HepG2 (cell line): ENCODE results near the gene SYMPK. TPM values are rescaled to one million over a fixed set of nuclear protein-coding genes. Genes with fewer than 3 reads are reported as not detected.
A peak's percentile ranks its signal among the peaks of the same experiment; 100 is the strongest.

Experiments
- ATAC-seq: fragments of 200-7000 bp; cut with Tn5 transposase; 3 replicates; pipeline ENCODE4 v1.9.1; 2020; ENCODE audit warnings: mild to moderate bottlenecking, moderate library complexity
- BruUV-seq: library from RNA; stranded (reverse); fragments of 400-500 nt; replicated peaks from 2 replicates; lab custom pipeline; 2021; lab: Mats Ljungman, UMichigan
- CTCF ChIA-PET: fragments of 300-600 bp; formaldehyde crosslinking; extraction: SDS; loops from one replicate; lab custom pipeline; 2021; ENCODE audit warnings: low total read pairs, inconsistent platforms, low intra/inter-chr PET ratio; lab: Yijun Ruan, JAX
- POLR2A ChIA-PET: fragments of 350-600 bp; sonication (Branson Sonifier 250); formaldehyde crosslinking; loops from one replicate; lab custom pipeline; 2020; ENCODE audit warnings: antibody characterized with exemption, inconsistent platforms; lab: Yijun Ruan, JAX
- DNase-seq: peaks from one replicate; pipeline ENCODE4 v3.0.0-alpha.2; 2015; ENCODE audit warnings: low spot score
- FAIRE-seq: peaks from 3 replicates; lab custom pipeline; 2011; peaks lifted over from hg19 to GRCh38; lab: Jason Lieb, UNC
- H2AFZ ChIP-seq: one replicate; pipeline ENCODE4 v1.6.1; 2011; ENCODE audit warnings: low read length, inconsistent platforms
- H3K27ac ChIP-seq: fragments of 300-600 bp; 3 replicates; pipeline ENCODE4 v1.8.0; 2011; ENCODE audit warnings: mixed run types, mild to moderate bottlenecking, mixed read lengths, low read length, inconsistent platforms; ENCODE audit not compliant: insufficient read depth; ENCODE audit errors: extremely low read length
- H3K27me3 ChIP-seq, 2 experiments: fragments of 200-600 bp in 1 of 2; 2 replicates in 1 of 2; 3 replicates in 1 of 2; pipeline versions ENCODE4 v1.6.0 to v1.8.0; 2011; ENCODE audit warnings: low read length in 2 of 2, mild to moderate bottlenecking in 2 of 2, moderate library complexity in 2 of 2, inconsistent platforms in 1 of 2; ENCODE audit not compliant: insufficient read depth in 2 of 2, control insufficient read depth in 1 of 2
- H3K36me3 ChIP-seq, 2 experiments: fragments of 200-600 bp in 1 of 2; replicated peaks in 1 of 2; 2 replicates in 1 of 2; 3 replicates in 1 of 2; pipeline versions ENCODE4 v1.5.1 to v1.8.0; 2011; ENCODE audit warnings: low read length in 2 of 2, inconsistent platforms in 1 of 2; ENCODE audit not compliant: insufficient read depth in 2 of 2, control insufficient read depth in 1 of 2
- H3K4me1 ChIP-seq: 2 replicates; pipeline ENCODE4 v1.5.1; 2012; ENCODE audit warnings: low read length, inconsistent platforms; ENCODE audit not compliant: insufficient read depth
- H3K4me2 ChIP-seq: 2 replicates; pipeline ENCODE4 v1.6.0; 2011; ENCODE audit warnings: low read depth, low read length, inconsistent platforms
- H3K4me3 ChIP-seq, 3 experiments: fragments of 200-600 bp in 1 of 3; sonication (generic), shearing (Covaris generic) in 1 of 3; replicated peaks in 1 of 3; 2 replicates each; pipeline ENCODE4 v1.5.1; 2011 to 2016; ENCODE audit warnings: low read length in 3 of 3, inconsistent platforms in 2 of 3, low read depth in 2 of 3, mild to moderate bottlenecking in 2 of 3, control low read depth in 1 of 3, mixed read lengths in 1 of 3; ENCODE audit not compliant: insufficient read depth in 1 of 3
- H3K79me2 ChIP-seq: one replicate; pipeline ENCODE4 v1.6.1; 2011; ENCODE audit warnings: low read length, inconsistent platforms; ENCODE audit not compliant: insufficient read depth
- H3K9ac ChIP-seq: 2 replicates; pipeline ENCODE4 v1.6.0; 2011; ENCODE audit warnings: mild to moderate bottlenecking, low read depth, low read length, inconsistent platforms; ENCODE audit not compliant: insufficient read depth
- H3K9me3 ChIP-seq: 2 replicates; pipeline ENCODE4 v1.5.1; 2012; ENCODE audit warnings: mild to moderate bottlenecking, low read length
- H4K20me1 ChIP-seq: 2 replicates; pipeline ENCODE4 v1.6.0; 2011; ENCODE audit warnings: inconsistent platforms, mild to moderate bottlenecking, low read length, moderate library complexity; ENCODE audit not compliant: insufficient read depth
- AGO2 ChIP-seq: fragments of 200-400 bp; formaldehyde crosslinking; optimal IDR thresholded peaks from 2 replicates; pipeline ENCODE3; 2017; ENCODE audit warnings: mild to moderate bottlenecking, low read depth, low read length, moderate library complexity
- GTF2F1 ChIP-seq: fragments of 150-350 bp; IDR thresholded peaks from 2 replicates; pipeline ENCODE4 v1.6.1; 2014; ENCODE audit warnings: low read length
- KLF15 ChIP-seq: sonication (generic); formaldehyde crosslinking; IDR thresholded peaks from 2 replicates; pipeline ENCODE4 v1.8.1; 2023; ENCODE audit warnings: borderline replicate concordance, mild to moderate bottlenecking, inconsistent platforms, missing genetic modification reagents, mixed read lengths
- MED1 ChIP-seq: sonication (generic); formaldehyde crosslinking; IDR thresholded peaks from 2 replicates; pipeline ENCODE4 v1.4.0; 2020; ENCODE audit warnings: missing genetic modification reagents
- PLSCR1 ChIP-seq: sonication (generic); formaldehyde crosslinking; IDR thresholded peaks from 2 replicates; pipeline ENCODE4 v1.5.0; 2020; ENCODE audit warnings: missing genetic modification reagents, mild to moderate bottlenecking, borderline replicate concordance
- RFXANK ChIP-seq: IDR thresholded peaks from 2 replicates; pipeline ENCODE4 v1.6.1; 2016
- SNAPC5 ChIP-seq: sonication (generic); formaldehyde crosslinking; IDR thresholded peaks from 2 replicates; pipeline ENCODE4 v1.8.1; 2023; ENCODE audit warnings: mild to moderate bottlenecking, missing genetic modification reagents, borderline replicate concordance
- SOX13 ChIP-seq, 3 experiments: fragments of 450-650 bp in 1 of 3; sonication (generic) in 1 of 3; formaldehyde crosslinking in 1 of 3; IDR thresholded peaks in 2 of 3; conservative IDR thresholded peaks in 1 of 3; 2 replicates each; pipeline versions ENCODE4 v1.5.0 to v1.6.1; 2016 to 2020; ENCODE audit warnings: antibody characterized with exemption in 1 of 3, mild to moderate bottlenecking in 1 of 3, missing compliant biosample characterization in 1 of 3, missing genetic modification reagents in 1 of 3, moderate library complexity in 1 of 3
- ZBTB38 ChIP-seq: sonication (generic); formaldehyde crosslinking; IDR thresholded peaks from 2 replicates; pipeline ENCODE4 v1.5.1; 2020; ENCODE audit warnings: mild to moderate bottlenecking, missing genetic modification reagents
- ZMAT5 ChIP-seq: sonication (generic); formaldehyde crosslinking; IDR thresholded peaks from 2 replicates; pipeline ENCODE4 v1.5.0; 2020; ENCODE audit warnings: mild to moderate bottlenecking, low read depth, missing genetic modification reagents, borderline replicate concordance
- ZNF160 ChIP-seq: sonication (generic); formaldehyde crosslinking; IDR thresholded peaks from 2 replicates; pipeline ENCODE4 v1.8.0; 2022; ENCODE audit warnings: mild to moderate bottlenecking, inconsistent platforms, missing genetic modification reagents
- ZNF335 ChIP-seq: sonication (generic); formaldehyde crosslinking; IDR thresholded peaks from 2 replicates; pipeline ENCODE4 v1.4.0; 2020; ENCODE audit warnings: missing genetic modification reagents
- ZNF703 ChIP-seq: sonication (generic); formaldehyde crosslinking; IDR thresholded peaks from 2 replicates; pipeline ENCODE4 v1.5.1; 2020; ENCODE audit warnings: missing genetic modification reagents, mild to moderate bottlenecking, moderate library complexity, borderline replicate concordance
- ZNF747 ChIP-seq: sonication (generic); formaldehyde crosslinking; IDR thresholded peaks from 2 replicates; pipeline ENCODE4 v1.8.1; 2023; ENCODE audit warnings: missing genetic modification reagents, mild to moderate bottlenecking, borderline replicate concordance
- ZNF770 ChIP-seq: sonication (generic); formaldehyde crosslinking; IDR thresholded peaks from 2 replicates; pipeline ENCODE4 v1.5.0; 2020; ENCODE audit warnings: mild to moderate bottlenecking, missing genetic modification reagents
- WGBS: methylation state at CpG from one replicate; pipeline ENCODE4 v1.1.6; 2017; ENCODE audit warnings: low lambda C conversion rate; 5-methylcytosine and 5-hydroxymethylcytosine counted together
- in situ Hi-C: cut with HindIII; loops from 2 replicates; pipeline ENCODE4 v1.10.0; 2017; ENCODE audit warnings: low pct_unique_long_range_greater_than_20kb; ENCODE audit not compliant: extremely low pct_ligation_motif_present
- intact Hi-C: fragments of 100-400 bp; cut with micrococcal nuclease; formaldehyde crosslinking; loops from one replicate; pipeline ENCODE4 v1.10.0; 2022; ENCODE audit not compliant: unreplicated experiment
- polyA plus RNA-seq, 8 experiments: library from polyadenylated mRNA; depleted of rRNA in 3 of 8; stranded (reverse) in 7 of 8; unstranded in 1 of 8; fragments of >200 nt; fragmentation: Illumina TruSeq in 4 of 8; extraction: Trizol in 4 of 8; gene quantifications; 2 replicates each; pipeline versions ENCODE4 v1.2.1 to v1.2.3, GENCODE V29; 2011 to 2016; ENCODE audit warnings: low read depth in 4 of 8, missing spikeins in 1 of 8, mixed read lengths in 1 of 8; ENCODE audit not compliant: insufficient read depth in 1 of 8
- total RNA-seq, 5 experiments: library from RNA; depleted of rRNA; stranded (reverse); fragments of >200 nt; fragmentation: Illumina TruSeq; extraction: Trizol; gene quantifications; 2 replicates each; pipeline ENCODE4 v1.2.3, GENCODE V29; 2016; ENCODE audit warnings: low read depth in 1 of 5

The SYMPK gene
- total and polyA plus RNA-seq, 2 of the 13 experiments (the other 11 are each of a cell fraction or from before 2014, with no cell fraction given), result 21.9 to 55.7 TPM

- no peak for TF ChIP-seq ZNF770 (CRISPR knock-in tag)
- no peak for TF ChIP-seq ZBTB38 (CRISPR knock-in tag)
- TF ChIP-seq KLF15, result no peak
- TF ChIP-seq MED1, result no peak
- TF ChIP-seq SNAPC5, result no peak
- no peak for TF ChIP-seq GTF2F1
- TF ChIP-seq ZNF703 (CRISPR knock-in tag), result no peak
- TF ChIP-seq ZNF747, result no peak
- no peak for TF ChIP-seq ZMAT5 (CRISPR knock-in tag)
- TF ChIP-seq ZNF160 (CRISPR knock-in tag), result no peak
- no peak for TF ChIP-seq SOX13 (IDR thresholded peaks at IDR 0.05)
- TF ChIP-seq SOX13 (CRISPR knock-in tag; conservative IDR thresholded peaks at IDR 0.05 in 1 of 2, IDR thresholded peaks at IDR 0.05 in 1 of 2), result no peak
These were observed 28.0 kb downstream of the SYMPK start (continued) for GRCh38 chr19:45834970-45835369.

GRCh38 chr19:45828945-45829344 is 34.0 kb downstream of the SYMPK start:
- Histone ChIP-seq H3K4me3 (no peak overlapping the region), H3K4me2 (no peak overlapping the region), H3K79me2 (no peaks in the 10 kb centered on the region), H3K4me1 (no peaks in the 10 kb centered on the region), H3K27me3 (no peaks in the 10 kb centered on the region), H2AFZ (no peak overlapping the region), H3K9me3 (no peaks in the 10 kb centered on the region), H4K20me1 (no peaks in the 10 kb centered on the region), H3K36me3 (peaks cover 40 to 69% of the 10 kb centered on the region in 2 experiments), H3K9ac (no peak overlapping the region), H3K27ac (no peak overlapping the region)
- CTCF ChIA-PET, result no interaction called here
- in situ Hi-C loops, result no loop called here
- no TSS peak for BruUV-seq
- FAIRE-seq (no peak), DNase-seq (no peak), ATAC-seq (no peak)
- POLR2A ChIA-PET, result interaction anchor here (0.5 kb wide), 1 partner anchor 29 kb away, joined by 3 read pairs; no protein-coding TSS in a partner anchor
- intact Hi-C loops, result no loop called here
- 97% methylated on average over 6 of the region's 16 CpGs for WGBS
- TF ChIP-seq PLSCR1 (CRISPR knock-in tag) (no peak), ZNF335 (no peak), AGO2 (peak; percentile 75), RFXANK (CRISPR knock-in tag) (no peak)
